ENCODE measurements around the gene SHOC1.
A peak's percentile ranks its signal among the peaks of the same experiment; 100 is the strongest.
"Not testable (repeated sequence)": the region's sequence is repeated elsewhere in the genome, so short reads cannot be mapped to it uniquely, and the experiment has no call there.

SHOC1 gene

GRCh38 chr9:111828193-111828592 is 33.5 kb upstream of the SHOC1 start:
- Histone ChIP-seq H3K9me3 (replicated peaks; ENCODE audit: low read length) (no peaks in the 10 kb centered on the region), H3K9ac (ENCODE audit: low read depth, low read length) (no peak overlapping the region), H3K4me2 (ENCODE audit: low read length) (no peak overlapping the region), H3K4me3 (ENCODE audit: low read length) (no peak overlapping the region), H3K36me3 (ENCODE audit: insufficient read depth, low read length) (no peaks in the 10 kb centered on the region), H3K4me1 (ENCODE audit: control insufficient read depth, insufficient read depth, low read length) (peaks cover 8% of the 10 kb centered on the region), H3K27me3 (ENCODE audit: control insufficient read depth, insufficient read depth, low read length) (no peaks in the 10 kb centered on the region)

GRCh38 chr9:111825468-111826145 is 30.9 kb upstream of the SHOC1 start:
- Histone ChIP-seq H3K36me3 (ENCODE audit: insufficient read depth, low read length) (no peaks in the 10 kb centered on the region), H3K9ac (ENCODE audit: low read depth, low read length) (no peak overlapping the region), H3K27me3 (ENCODE audit: control insufficient read depth, insufficient read depth, low read length) (no peaks in the 10 kb centered on the region), H3K4me2 (ENCODE audit: low read length) (no peak overlapping the region), H3K9me3 (replicated peaks; ENCODE audit: low read length) (no peaks in the 10 kb centered on the region), H3K4me1 (ENCODE audit: control insufficient read depth, insufficient read depth, low read length) (peaks cover 8% of the 10 kb centered on the region), H3K4me3 (ENCODE audit: low read length) (no peak overlapping the region)

- H3K4me2 ChIP-seq (ENCODE audit: low read length), result no peak overlapping the region
- H3K4me1 ChIP-seq (ENCODE audit: control insufficient read depth, insufficient read depth, low read length), result peaks cover 8% of the 10 kb centered on the region
- H3K9ac ChIP-seq (ENCODE audit: low read depth, low read length), result no peak overlapping the region
- no peaks in the 10 kb centered on the region for H3K27me3 ChIP-seq (ENCODE audit: control insufficient read depth, insufficient read depth, low read length)
- no peak overlapping the region for H3K4me3 ChIP-seq (ENCODE audit: low read length)
- no peaks in the 10 kb centered on the region for H3K9me3 ChIP-seq (replicated peaks; ENCODE audit: low read length)
- H3K36me3 ChIP-seq (ENCODE audit: insufficient read depth, low read length), result no peaks in the 10 kb centered on the region
These were observed 26.3 kb upstream of the SHOC1 start for GRCh38 chr9:111821006-111821528.

- no peaks in the 10 kb centered on the region for H3K36me3 ChIP-seq (ENCODE audit: insufficient read depth, low read length)
- H3K27me3 ChIP-seq (ENCODE audit: control insufficient read depth, insufficient read depth, low read length), result no peaks in the 10 kb centered on the region
- H3K4me3 ChIP-seq (ENCODE audit: low read length), result no peak overlapping the region
- H3K9me3 ChIP-seq (replicated peaks; ENCODE audit: low read length), result no peaks in the 10 kb centered on the region
- no peak overlapping the region for H3K4me2 ChIP-seq (ENCODE audit: low read length)
- no peaks in the 10 kb centered on the region for H3K4me1 ChIP-seq (ENCODE audit: control insufficient read depth, insufficient read depth, low read length)
- no peak overlapping the region for H3K9ac ChIP-seq (ENCODE audit: low read depth, low read length)
These were observed 24.6 kb upstream of the SHOC1 start for GRCh38 chr9:111819360-111819759.

- Histone ChIP-seq H3K9ac (ENCODE audit: low read depth, low read length) (no peak overlapping the region), H3K27me3 (ENCODE audit: control insufficient read depth, insufficient read depth, low read length) (no peaks in the 10 kb centered on the region), H3K9me3 (replicated peaks; ENCODE audit: low read length) (no peaks in the 10 kb centered on the region), H3K4me1 (ENCODE audit: control insufficient read depth, insufficient read depth, low read length) (no peaks in the 10 kb centered on the region), H3K36me3 (ENCODE audit: insufficient read depth, low read length) (no peaks in the 10 kb centered on the region), H3K4me3 (ENCODE audit: low read length) (no peak overlapping the region), H3K4me2 (ENCODE audit: low read length) (no peak overlapping the region)
These were observed 20.7 kb upstream of the SHOC1 start for GRCh38 chr9:111815285-111816070.

- Histone ChIP-seq H3K9ac (ENCODE audit: low read depth, low read length) (no peak overlapping the region), H3K4me1 (ENCODE audit: control insufficient read depth, insufficient read depth, low read length) (no peaks in the 10 kb centered on the region), H3K36me3 (ENCODE audit: insufficient read depth, low read length) (no peaks in the 10 kb centered on the region), H3K27me3 (ENCODE audit: control insufficient read depth, insufficient read depth, low read length) (no peaks in the 10 kb centered on the region), H3K9me3 (replicated peaks; ENCODE audit: low read length) (no peaks in the 10 kb centered on the region), H3K4me2 (ENCODE audit: low read length) (no peak overlapping the region), H3K4me3 (ENCODE audit: low read length) (no peak overlapping the region)
These were observed 17.6 kb upstream of the SHOC1 start for GRCh38 chr9:111812337-111812736.

GRCh38 chr9:111810908-111811307 is 16.2 kb upstream of the SHOC1 start:
- Histone ChIP-seq H3K4me1 (ENCODE audit: control insufficient read depth, insufficient read depth, low read length) (peaks cover 7% of the 10 kb centered on the region), H3K4me3 (ENCODE audit: low read length) (no peak overlapping the region), H3K9ac (ENCODE audit: low read depth, low read length) (no peak overlapping the region), H3K36me3 (ENCODE audit: insufficient read depth, low read length) (no peaks in the 10 kb centered on the region), H3K27me3 (ENCODE audit: control insufficient read depth, insufficient read depth, low read length) (no peaks in the 10 kb centered on the region), H3K4me2 (ENCODE audit: low read length) (no peak overlapping the region), H3K9me3 (replicated peaks; ENCODE audit: low read length) (no peaks in the 10 kb centered on the region)

GRCh38 chr9:111810415-111810814 is 15.7 kb upstream of the SHOC1 start:
- not testable (repeated sequence) for H3K36me3 ChIP-seq (ENCODE audit: insufficient read depth, low read length); H3K4me3 ChIP-seq (ENCODE audit: low read length); H3K9me3 ChIP-seq (replicated peaks; ENCODE audit: low read length); H3K4me2 ChIP-seq (ENCODE audit: low read length); H3K9ac ChIP-seq (ENCODE audit: low read depth, low read length); H3K27me3 ChIP-seq (ENCODE audit: control insufficient read depth, insufficient read depth, low read length)
- peaks cover 12% of the 10 kb centered on the region for H3K4me1 ChIP-seq (ENCODE audit: control insufficient read depth, insufficient read depth, low read length)

- Histone ChIP-seq H3K4me3 (ENCODE audit: low read length) (no peak overlapping the region), H3K27me3 (ENCODE audit: control insufficient read depth, insufficient read depth, low read length) (no peaks in the 10 kb centered on the region), H3K4me1 (ENCODE audit: control insufficient read depth, insufficient read depth, low read length) (peaks cover 17% of the 10 kb centered on the region), H3K9ac (ENCODE audit: low read depth, low read length) (no peak overlapping the region), H3K4me2 (ENCODE audit: low read length) (no peak overlapping the region), H3K9me3 (replicated peaks; ENCODE audit: low read length) (no peaks in the 10 kb centered on the region), H3K36me3 (ENCODE audit: insufficient read depth, low read length) (no peaks in the 10 kb centered on the region)
These were observed 12.5 kb upstream of the SHOC1 start for GRCh38 chr9:111807197-111807596.

- Histone ChIP-seq H3K4me2 (ENCODE audit: low read length) (no peak overlapping the region), H3K27me3 (ENCODE audit: control insufficient read depth, insufficient read depth, low read length) (no peaks in the 10 kb centered on the region), H3K4me3 (ENCODE audit: low read length) (no peak overlapping the region), H3K9ac (ENCODE audit: low read depth, low read length) (no peak overlapping the region), H3K9me3 (replicated peaks; ENCODE audit: low read length) (no peaks in the 10 kb centered on the region), H3K4me1 (ENCODE audit: control insufficient read depth, insufficient read depth, low read length) (peaks cover 17% of the 10 kb centered on the region), H3K36me3 (ENCODE audit: insufficient read depth, low read length) (no peaks in the 10 kb centered on the region)
These were observed 11.5 kb upstream of the SHOC1 start for GRCh38 chr9:111806259-111806658.

- no peaks in the 10 kb centered on the region for H3K27me3 ChIP-seq (ENCODE audit: control insufficient read depth, insufficient read depth, low read length)
- H3K9me3 ChIP-seq (replicated peaks; ENCODE audit: low read length), result no peaks in the 10 kb centered on the region
- H3K4me3 ChIP-seq (ENCODE audit: low read length), result no peak overlapping the region
- H3K4me2 ChIP-seq (ENCODE audit: low read length), result peak overlapping the region; percentile 18
- H3K4me1 ChIP-seq (ENCODE audit: control insufficient read depth, insufficient read depth, low read length), result peaks cover 17% of the 10 kb centered on the region
- peak overlapping the region; percentile 0 for H3K9ac ChIP-seq (ENCODE audit: low read depth, low read length)
- H3K36me3 ChIP-seq (ENCODE audit: insufficient read depth, low read length), result no peaks in the 10 kb centered on the region
These were observed 11.1 kb upstream of the SHOC1 start for GRCh38 chr9:111805830-111806241.
